ENCODE measurements around the gene DYNC2I2.

DNA sequence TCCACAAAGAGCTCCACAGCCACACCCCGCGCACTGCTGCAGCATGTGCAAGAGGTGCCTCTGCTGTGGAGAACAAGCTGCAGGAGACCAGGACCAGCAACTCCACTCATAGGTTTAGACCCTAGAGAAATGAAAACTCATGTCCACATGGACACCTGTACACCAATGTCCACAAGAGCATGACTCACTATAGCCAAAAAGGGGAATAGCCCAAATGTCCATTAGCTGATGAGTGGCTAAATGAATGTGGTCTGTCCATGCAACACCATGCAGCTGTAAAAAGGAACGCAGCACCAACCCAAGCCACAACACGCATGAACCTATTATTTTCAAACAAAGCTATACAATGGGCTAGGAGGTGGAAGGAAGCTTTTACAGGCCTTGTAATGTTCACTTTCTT lies 18.1 kb downstream of the DYNC2I2 start:
- TF ChIP-seq ZBTB43 (CRISPR knock-in tag; IDR thresholded peaks at IDR 0.05) = no peak
- no peak for TF ChIP-seq KAT7 (CRISPR knock-in tag; IDR thresholded peaks at IDR 0.05; ENCODE audit: borderline replicate concordance)
- TF ChIP-seq TEAD4 (CRISPR knock-in tag; IDR thresholded peaks at IDR 0.05) = no peak
- TF ChIP-seq CREM (CRISPR knock-in tag; IDR thresholded peaks at IDR 0.05) = no peak
- no peak for TF ChIP-seq CTCF (IDR thresholded peaks at IDR 0.05)

Measured in WTC11 (cell line).